ENCODE data around the gene MACROD1.

MACROD1 gene

GRCh38 chr11:64152841-64153691 is 12.8 kb downstream of the MACROD1 start:
- peak; percentile 95 for DNase-seq (ENCODE audit: low spot score)

DNA sequence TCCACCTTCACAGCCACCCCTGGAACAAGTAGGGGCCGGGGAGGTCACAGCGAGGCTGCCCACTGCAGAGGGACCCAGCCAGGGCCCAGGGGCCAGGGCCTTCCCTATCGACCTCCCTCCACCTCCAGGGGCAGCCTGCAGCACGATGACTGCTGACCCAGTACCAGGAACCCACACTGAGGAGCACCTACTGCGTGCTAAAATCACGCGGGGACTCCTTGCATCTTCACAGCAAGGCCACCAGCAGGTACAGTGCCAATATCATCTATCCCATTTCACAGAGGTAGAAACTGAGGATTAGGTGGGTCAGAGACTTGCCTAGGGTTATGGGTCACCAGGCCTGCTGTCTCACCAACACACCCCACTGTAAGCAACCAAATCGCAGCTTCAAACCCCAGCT is 14.6 kb downstream of the MACROD1 start:
- DNase-seq (ENCODE audit: low spot score) = no peak

- no peak for DNase-seq (ENCODE audit: low spot score)
Observed at GRCh38 chr11:64150481-64151239, 15.3 kb downstream of the MACROD1 start.

DNA sequence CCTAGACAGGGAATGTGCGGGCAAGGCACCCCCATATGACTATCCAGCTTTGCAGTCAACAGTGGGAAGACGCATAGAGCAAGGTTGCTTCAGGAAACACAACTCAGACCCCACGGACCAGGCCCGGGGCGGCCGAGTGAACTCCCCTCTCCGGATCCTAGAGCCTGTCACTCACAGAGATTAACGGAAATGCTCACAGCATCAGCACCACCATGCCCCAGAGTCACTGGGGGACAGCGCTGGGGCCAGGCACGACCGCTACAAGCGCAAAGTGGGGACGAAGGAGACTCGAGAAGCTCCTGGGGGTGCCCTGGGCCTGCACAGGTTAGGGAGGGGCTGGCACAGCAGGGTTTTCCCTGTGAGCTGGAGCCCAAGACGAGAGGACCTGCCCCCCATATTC is 15.9 kb downstream of the MACROD1 start:
- DNase-seq (ENCODE audit: low spot score) = no peak

- no peak for DNase-seq (ENCODE audit: low spot score)
Observed at GRCh38 chr11:64148917-64149617, 16.8 kb downstream of the MACROD1 start.

DNA sequence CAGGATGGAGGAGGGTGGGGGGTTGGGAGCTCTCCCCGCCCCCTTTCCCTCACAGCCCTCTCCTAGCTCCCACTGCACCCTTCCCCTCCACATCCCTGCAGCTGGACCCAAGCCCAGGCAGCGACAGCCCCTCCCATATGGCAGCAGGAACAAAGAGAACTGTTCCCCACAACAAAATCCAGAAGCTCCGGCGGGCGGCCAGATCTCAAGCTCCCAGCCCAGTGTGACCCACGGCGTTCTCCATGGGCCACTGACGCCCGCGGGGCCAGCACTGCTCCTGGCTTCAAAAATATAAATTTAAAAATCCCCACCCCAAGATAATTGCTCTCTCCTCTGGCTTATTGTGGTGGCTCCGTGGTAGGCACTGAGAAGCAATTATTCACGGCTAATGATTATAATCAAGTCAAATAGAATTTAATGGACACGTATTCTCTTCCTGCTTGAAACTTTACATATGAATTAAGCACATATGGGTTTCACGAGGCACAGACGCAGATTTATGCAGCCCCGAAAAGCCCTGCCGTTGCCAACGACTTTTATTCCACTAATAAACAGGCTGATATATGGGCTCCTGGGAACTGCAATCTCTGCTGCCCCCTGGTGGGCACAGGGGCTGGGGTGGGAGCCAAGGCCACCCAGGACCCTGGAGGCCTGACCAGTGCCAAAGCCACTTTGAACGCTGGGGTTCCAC is 17.5 kb downstream of the MACROD1 start:
- DNase-seq (ENCODE audit: low spot score) = peak; percentile 82

- peak; percentile 59 for DNase-seq (ENCODE audit: low spot score)
Observed at GRCh38 chr11:64146036-64146955, 19.6 kb downstream of the MACROD1 start.

GRCh38 chr11:64144587-64145472 is 21.1 kb downstream of the MACROD1 start:
- DNase-seq (ENCODE audit: low spot score) = no peak

- DNase-seq (ENCODE audit: low spot score) = no peak
Observed at GRCh38 chr11:64141081-64141783, 24.7 kb downstream of the MACROD1 start.

GRCh38 chr11:64140082-64140481 is 25.8 kb downstream of the MACROD1 start:
- no peak for DNase-seq (ENCODE audit: low spot score)

DNA sequence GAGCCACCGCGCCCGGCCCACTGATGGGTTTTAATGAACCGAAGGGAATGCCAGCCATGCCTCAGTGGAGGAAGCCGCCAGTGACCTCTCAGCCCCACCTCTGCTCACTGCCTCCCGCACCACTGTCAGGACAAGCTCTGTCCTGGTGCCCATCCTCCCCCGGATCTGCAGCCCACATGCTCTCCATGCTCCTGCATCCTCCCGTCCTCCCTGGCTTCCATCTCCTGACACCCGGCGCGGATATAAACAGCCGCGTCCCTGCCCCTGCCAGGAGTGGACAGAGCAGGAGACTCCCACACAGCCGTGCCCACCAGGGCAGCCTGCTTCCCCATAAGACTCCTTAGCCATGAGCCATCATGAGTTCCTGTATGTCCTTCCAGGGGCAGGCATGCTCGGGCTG is 26.9 kb downstream of the MACROD1 start:
- DNase-seq (ENCODE audit: low spot score) = no peak

- DNase-seq (ENCODE audit: low spot score) = no peak
Observed at GRCh38 chr11:64138398-64138797, 27.5 kb downstream of the MACROD1 start.

DNA sequence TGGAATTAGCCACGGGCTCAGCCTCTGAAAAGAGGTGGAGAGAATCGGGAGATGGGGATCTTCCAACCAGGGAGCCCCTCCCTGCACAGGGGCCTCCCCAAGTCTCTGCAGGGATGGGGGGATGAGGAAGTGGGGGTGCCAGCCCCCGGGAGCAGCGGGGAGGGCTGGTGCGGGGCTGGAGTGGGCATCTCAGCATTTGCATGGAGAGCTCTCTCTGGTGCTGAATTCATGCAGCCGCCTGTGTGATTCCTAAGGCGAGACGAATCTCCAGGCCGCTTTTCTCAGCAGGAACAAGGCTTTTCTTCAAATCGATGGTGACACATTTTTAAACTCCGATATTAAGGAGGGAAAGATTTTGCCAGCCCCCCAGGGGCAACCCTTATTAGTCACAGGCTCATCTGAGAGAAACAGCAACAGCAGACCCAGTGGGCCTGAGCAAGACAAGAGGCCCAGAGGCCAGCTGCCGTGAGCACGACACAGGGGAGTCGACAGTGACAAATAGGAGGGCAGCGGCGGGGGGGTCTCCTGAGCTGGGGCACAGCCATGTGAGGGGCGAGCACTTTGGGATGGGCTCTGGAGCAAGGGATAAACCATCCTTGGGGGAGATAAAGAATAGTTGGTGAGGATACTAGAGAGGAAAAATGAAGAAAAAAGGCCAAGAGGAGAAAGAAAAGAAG is 29.0 kb downstream of the MACROD1 start:
- no peak for DNase-seq (ENCODE audit: low spot score)

GRCh38 chr11:64135711-64136110 is 30.2 kb downstream of the MACROD1 start:
- no peak for DNase-seq (ENCODE audit: low spot score)

DNA sequence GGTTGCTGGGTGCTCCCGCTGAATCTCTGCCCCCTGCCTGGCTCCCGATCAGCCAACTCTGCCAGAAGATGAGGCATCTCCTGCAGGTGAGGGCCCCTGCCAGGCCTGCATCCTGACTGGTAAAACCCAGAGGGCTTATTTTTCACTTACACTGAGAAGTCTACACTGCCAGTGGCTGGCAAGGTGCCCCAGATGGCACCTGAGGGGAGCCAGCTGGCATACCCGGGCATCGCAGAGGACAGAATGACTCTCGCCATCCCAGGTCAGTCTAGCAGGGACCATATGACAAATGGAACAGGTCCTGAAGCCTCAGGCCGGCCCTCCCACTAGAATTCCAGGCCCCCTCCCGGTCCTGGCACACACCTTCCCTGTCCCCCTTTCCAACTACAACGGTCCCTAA is 30.9 kb downstream of the MACROD1 start:
- DNase-seq (ENCODE audit: low spot score) = no peak

GRCh38 chr11:64132982-64133705 is 32.8 kb downstream of the MACROD1 start:
- no peak for DNase-seq (ENCODE audit: low spot score)

- no peak for DNase-seq (ENCODE audit: low spot score)
Observed at GRCh38 chr11:64132191-64132771, 33.6 kb downstream of the MACROD1 start.
